MM.1S (cell line): ENCODE measurements around the gene ZNF521.

Experiments
- EZH2 ChIP-seq: fragments of 300-600 bp; sonication (generic); optimal IDR thresholded peaks from 2 replicates; pipeline ENCODE3; 2017; ENCODE audit warnings: low read depth, mild to moderate bottlenecking, antibody characterized with exemption, low read length, mixed read lengths
- EZH2phosphoT487 ChIP-seq: fragments of 300-600 bp; sonication (generic); IDR thresholded peaks from 2 replicates; pipeline ENCODE4 v1.6.1; 2018; ENCODE audit warnings: antibody characterized with exemption, low read length
- TF ChIP-seq, protein P1 (sequence below): fragments of 300-600 bp; sonication (generic); IDR thresholded peaks from 2 replicates; pipeline ENCODE4 v1.5.1; 2016; ENCODE audit warnings: antibody characterized with exemption, low read length, mixed read lengths

- TF ChIP-seq EZH2 (no peak), EZH2phosphoT487 (no peak)
- TF ChIP-seq, protein P1, sequence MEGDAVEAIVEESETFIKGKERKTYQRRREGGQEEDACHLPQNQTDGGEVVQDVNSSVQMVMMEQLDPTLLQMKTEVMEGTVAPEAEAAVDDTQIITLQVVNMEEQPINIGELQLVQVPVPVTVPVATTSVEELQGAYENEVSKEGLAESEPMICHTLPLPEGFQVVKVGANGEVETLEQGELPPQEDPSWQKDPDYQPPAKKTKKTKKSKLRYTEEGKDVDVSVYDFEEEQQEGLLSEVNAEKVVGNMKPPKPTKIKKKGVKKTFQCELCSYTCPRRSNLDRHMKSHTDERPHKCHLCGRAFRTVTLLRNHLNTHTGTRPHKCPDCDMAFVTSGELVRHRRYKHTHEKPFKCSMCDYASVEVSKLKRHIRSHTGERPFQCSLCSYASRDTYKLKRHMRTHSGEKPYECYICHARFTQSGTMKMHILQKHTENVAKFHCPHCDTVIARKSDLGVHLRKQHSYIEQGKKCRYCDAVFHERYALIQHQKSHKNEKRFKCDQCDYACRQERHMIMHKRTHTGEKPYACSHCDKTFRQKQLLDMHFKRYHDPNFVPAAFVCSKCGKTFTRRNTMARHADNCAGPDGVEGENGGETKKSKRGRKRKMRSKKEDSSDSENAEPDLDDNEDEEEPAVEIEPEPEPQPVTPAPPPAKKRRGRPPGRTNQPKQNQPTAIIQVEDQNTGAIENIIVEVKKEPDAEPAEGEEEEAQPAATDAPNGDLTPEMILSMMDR: no peak
Measured at GRCh38 chr18:25126751-25127150, 225.2 kb downstream of the ZNF521 start.
